Measurements from ENCODE around the gene DPYSL3.

Gene DPYSL3

GRCh38 chr5:147384346-147385193 is 125.3 kb downstream of the DPYSL3 start:
- H3K9me2 ChIP-seq (replicated peaks; ENCODE audit: control insufficient read depth, low read length) = no peaks in the 10 kb centered on the region
- H3K27me3 ChIP-seq (ENCODE audit: control insufficient read depth, low read length) = peaks cover 8% of the 10 kb centered on the region; the same call in 1 of the 2 replicates
- H3K4me3 ChIP-seq (ENCODE audit: low read length) = no peak overlapping the region
- no peaks in the 10 kb centered on the region for H3K4me1 ChIP-seq (ENCODE audit: control insufficient read depth, low read length)
- no peak for TF ChIP-seq CTCF (IDR thresholded peaks at IDR 0.05; ENCODE audit: low read depth, low read length, poor library complexity, severe bottlenecking)
- TF ChIP-seq EZH2phosphoT487 (IDR thresholded peaks at IDR 0.05; ENCODE audit: borderline replicate concordance, low read length) = no peak
- H3K79me2 ChIP-seq (ENCODE audit: control insufficient read depth, low read length) = no peaks in the 10 kb centered on the region
- no peaks in the 10 kb centered on the region for H3K9me3 ChIP-seq (ENCODE audit: control insufficient read depth, insufficient read depth, low read length)
- no peak overlapping the region for H3K4me2 ChIP-seq (ENCODE audit: low read length)
- no peak overlapping the region for H3K27ac ChIP-seq (ENCODE audit: low read depth, low read length)
- no peaks in the 10 kb centered on the region for H4K20me1 ChIP-seq (ENCODE audit: control insufficient read depth, insufficient read depth, low read depth, low read length)
- H3F3A ChIP-seq (ENCODE audit: control insufficient read depth, insufficient read depth) = no peaks in the 10 kb centered on the region
- H3K36me3 ChIP-seq (ENCODE audit: control insufficient read depth, low read length) = no peaks in the 10 kb centered on the region

GRCh38 chr5:147382776-147383175 is 127.1 kb downstream of the DPYSL3 start:
- H3K27me3 ChIP-seq (ENCODE audit: control insufficient read depth, low read length) = peaks cover 4% of the 10 kb centered on the region; the same call in 1 of the 2 replicates
- no peaks in the 10 kb centered on the region for H3K4me1 ChIP-seq (ENCODE audit: control insufficient read depth, low read length)
- H3K27ac ChIP-seq (ENCODE audit: low read depth, low read length) = no peak overlapping the region
- no peaks in the 10 kb centered on the region for H3K36me3 ChIP-seq (ENCODE audit: control insufficient read depth, low read length)
- TF ChIP-seq EZH2phosphoT487 (IDR thresholded peaks at IDR 0.05; ENCODE audit: borderline replicate concordance, low read length) (no peak), CTCF (IDR thresholded peaks at IDR 0.05; ENCODE audit: low read depth, low read length, poor library complexity, severe bottlenecking) (no peak)
- no peak overlapping the region for H3K4me3 ChIP-seq (ENCODE audit: low read length)
- H3K9me3 ChIP-seq (ENCODE audit: control insufficient read depth, insufficient read depth, low read length) = peaks cover 8% of the 10 kb centered on the region; the same call in 1 of the 2 replicates
- H3K4me2 ChIP-seq (ENCODE audit: low read length) = no peak overlapping the region
- H3F3A ChIP-seq (ENCODE audit: control insufficient read depth, insufficient read depth) = no peaks in the 10 kb centered on the region
- no peaks in the 10 kb centered on the region for H4K20me1 ChIP-seq (ENCODE audit: control insufficient read depth, insufficient read depth, low read depth, low read length)
- no peaks in the 10 kb centered on the region for H3K9me2 ChIP-seq (replicated peaks; ENCODE audit: control insufficient read depth, low read length)
- H3K79me2 ChIP-seq (ENCODE audit: control insufficient read depth, low read length) = no peaks in the 10 kb centered on the region

GRCh38 chr5:147381555-147381954 is 128.3 kb downstream of the DPYSL3 start:
- Histone ChIP-seq H3K4me1 (ENCODE audit: control insufficient read depth, low read length) (no peaks in the 10 kb centered on the region), H3K4me3 (ENCODE audit: low read length) (no peak overlapping the region), H3K9me3 (ENCODE audit: control insufficient read depth, insufficient read depth, low read length) (peaks cover 8% of the 10 kb centered on the region; the same call in 1 of the 2 replicates), H3K79me2 (ENCODE audit: control insufficient read depth, low read length) (no peaks in the 10 kb centered on the region), H3K36me3 (ENCODE audit: control insufficient read depth, low read length) (no peaks in the 10 kb centered on the region), H3F3A (ENCODE audit: control insufficient read depth, insufficient read depth) (no peaks in the 10 kb centered on the region), H3K27me3 (ENCODE audit: control insufficient read depth, low read length) (peaks cover 8% of the 10 kb centered on the region), H4K20me1 (ENCODE audit: control insufficient read depth, insufficient read depth, low read depth, low read length) (no peaks in the 10 kb centered on the region), H3K9me2 (replicated peaks; ENCODE audit: control insufficient read depth, low read length) (no peaks in the 10 kb centered on the region), H3K27ac (ENCODE audit: low read depth, low read length) (no peak overlapping the region), H3K4me2 (ENCODE audit: low read length) (no peak overlapping the region)
- TF ChIP-seq EZH2phosphoT487 (IDR thresholded peaks at IDR 0.05; ENCODE audit: borderline replicate concordance, low read length) (no peak), CTCF (IDR thresholded peaks at IDR 0.05; ENCODE audit: low read depth, low read length, poor library complexity, severe bottlenecking) (no peak)

Measured in DOHH2 (cell line).